Measurements from ENCODE around the gene DNAJC15.

The DNAJC15 gene

GRCh38 chr13:43116242-43116641 is 92.9 kb downstream of the DNAJC15 start:
- H3K4me1 ChIP-seq (ENCODE audit: insufficient read depth, low read length): peaks cover 7% of the 10 kb centered on the region
- no peaks in the 10 kb centered on the region for H3K36me3 ChIP-seq (ENCODE audit: insufficient read depth, low read length)
- no peaks in the 10 kb centered on the region for H3K27me3 ChIP-seq (ENCODE audit: insufficient read depth, low read length)
- H3K9me3 ChIP-seq (ENCODE audit: low read length): no peaks in the 10 kb centered on the region
- no peak overlapping the region for H3K4me3 ChIP-seq (ENCODE audit: low read length)
- H2AFZ ChIP-seq (ENCODE audit: low read depth, low read length): no peak overlapping the region

- no peak overlapping the region for H3K4me3 ChIP-seq (ENCODE audit: low read length)
- H3K4me1 ChIP-seq (ENCODE audit: insufficient read depth, low read length): peaks cover 4% of the 10 kb centered on the region
- no peak overlapping the region for H2AFZ ChIP-seq (ENCODE audit: low read depth, low read length)
- H3K27me3 ChIP-seq (ENCODE audit: insufficient read depth, low read length): no peaks in the 10 kb centered on the region
- H3K36me3 ChIP-seq (ENCODE audit: insufficient read depth, low read length): no peaks in the 10 kb centered on the region
- H3K9me3 ChIP-seq (ENCODE audit: low read length): no peaks in the 10 kb centered on the region
These were observed 95.1 kb downstream of the DNAJC15 start for GRCh38 chr13:43118521-43118920.

GRCh38 chr13:43119206-43119605 is 95.8 kb downstream of the DNAJC15 start:
- Histone ChIP-seq H3K36me3 (ENCODE audit: insufficient read depth, low read length) (no peaks in the 10 kb centered on the region), H3K4me1 (ENCODE audit: insufficient read depth, low read length) (peaks cover 4% of the 10 kb centered on the region), H3K9me3 (ENCODE audit: low read length) (no peaks in the 10 kb centered on the region), H2AFZ (ENCODE audit: low read depth, low read length) (no peak overlapping the region), H3K27me3 (ENCODE audit: insufficient read depth, low read length) (no peaks in the 10 kb centered on the region), H3K4me3 (ENCODE audit: low read length) (no peak overlapping the region)

GRCh38 chr13:43122791-43123190 is 99.4 kb downstream of the DNAJC15 start:
- H3K4me3 ChIP-seq (ENCODE audit: low read length): no peak overlapping the region
- no peak overlapping the region for H2AFZ ChIP-seq (ENCODE audit: low read depth, low read length)
- no peaks in the 10 kb centered on the region for H3K9me3 ChIP-seq (ENCODE audit: low read length)
- H3K4me1 ChIP-seq (ENCODE audit: insufficient read depth, low read length): peaks cover 14% of the 10 kb centered on the region
- no peaks in the 10 kb centered on the region for H3K27me3 ChIP-seq (ENCODE audit: insufficient read depth, low read length)
- no peaks in the 10 kb centered on the region for H3K36me3 ChIP-seq (ENCODE audit: insufficient read depth, low read length)

- Histone ChIP-seq H2AFZ (ENCODE audit: low read depth, low read length) (no peak overlapping the region), H3K4me3 (ENCODE audit: low read length) (no peak overlapping the region), H3K4me1 (ENCODE audit: insufficient read depth, low read length) (peaks cover 14% of the 10 kb centered on the region), H3K9me3 (ENCODE audit: low read length) (no peaks in the 10 kb centered on the region), H3K27me3 (ENCODE audit: insufficient read depth, low read length) (no peaks in the 10 kb centered on the region), H3K36me3 (ENCODE audit: insufficient read depth, low read length) (no peaks in the 10 kb centered on the region)
These were observed 100.5 kb downstream of the DNAJC15 start for GRCh38 chr13:43123856-43124255.

- Histone ChIP-seq H3K9me3 (ENCODE audit: low read length) (no peaks in the 10 kb centered on the region), H3K36me3 (ENCODE audit: insufficient read depth, low read length) (no peaks in the 10 kb centered on the region), H3K4me3 (ENCODE audit: low read length) (no peak overlapping the region), H2AFZ (ENCODE audit: low read depth, low read length) (no peak overlapping the region), H3K4me1 (ENCODE audit: insufficient read depth, low read length) (peaks cover 19% of the 10 kb centered on the region), H3K27me3 (ENCODE audit: insufficient read depth, low read length) (no peaks in the 10 kb centered on the region)
These were observed 101.1 kb downstream of the DNAJC15 start for GRCh38 chr13:43124490-43124889.

GRCh38 chr13:43126420-43126819 is 103.0 kb downstream of the DNAJC15 start:
- Histone ChIP-seq H3K9me3 (ENCODE audit: low read length) (no peaks in the 10 kb centered on the region), H2AFZ (ENCODE audit: low read depth, low read length) (no peak overlapping the region), H3K4me1 (ENCODE audit: insufficient read depth, low read length) (peaks cover 28% of the 10 kb centered on the region), H3K36me3 (ENCODE audit: insufficient read depth, low read length) (no peaks in the 10 kb centered on the region), H3K27me3 (ENCODE audit: insufficient read depth, low read length) (no peaks in the 10 kb centered on the region), H3K4me3 (ENCODE audit: low read length) (no peak overlapping the region)

GRCh38 chr13:43127103-43127798 is 103.9 kb downstream of the DNAJC15 start:
- Histone ChIP-seq H3K4me3 (ENCODE audit: low read length) (no peak overlapping the region), H3K9me3 (ENCODE audit: low read length) (no peaks in the 10 kb centered on the region), H2AFZ (ENCODE audit: low read depth, low read length) (no peak overlapping the region), H3K27me3 (ENCODE audit: insufficient read depth, low read length) (no peaks in the 10 kb centered on the region), H3K4me1 (ENCODE audit: insufficient read depth, low read length) (peaks cover 28% of the 10 kb centered on the region), H3K36me3 (ENCODE audit: insufficient read depth, low read length) (no peaks in the 10 kb centered on the region)

GRCh38 chr13:43127827-43128226 is 104.4 kb downstream of the DNAJC15 start:
- Histone ChIP-seq H3K4me3 (ENCODE audit: low read length) (no peak overlapping the region), H2AFZ (ENCODE audit: low read depth, low read length) (no peak overlapping the region), H3K36me3 (ENCODE audit: insufficient read depth, low read length) (no peaks in the 10 kb centered on the region), H3K4me1 (ENCODE audit: insufficient read depth, low read length) (peaks cover 28% of the 10 kb centered on the region), H3K27me3 (ENCODE audit: insufficient read depth, low read length) (no peaks in the 10 kb centered on the region), H3K9me3 (ENCODE audit: low read length) (no peaks in the 10 kb centered on the region)

- Histone ChIP-seq H3K36me3 (ENCODE audit: insufficient read depth, low read length) (no peaks in the 10 kb centered on the region), H3K27me3 (ENCODE audit: insufficient read depth, low read length) (no peaks in the 10 kb centered on the region), H3K4me3 (ENCODE audit: low read length) (no peak overlapping the region), H3K9me3 (ENCODE audit: low read length) (no peaks in the 10 kb centered on the region), H2AFZ (ENCODE audit: low read depth, low read length) (no peak overlapping the region), H3K4me1 (ENCODE audit: insufficient read depth, low read length) (peaks cover 28% of the 10 kb centered on the region)
These were observed 105.1 kb downstream of the DNAJC15 start for GRCh38 chr13:43128504-43128961.

- H3K4me1 ChIP-seq (ENCODE audit: insufficient read depth, low read length): peaks cover 28% of the 10 kb centered on the region
- H3K9me3 ChIP-seq (ENCODE audit: low read length): no peaks in the 10 kb centered on the region
- no peaks in the 10 kb centered on the region for H3K36me3 ChIP-seq (ENCODE audit: insufficient read depth, low read length)
- H2AFZ ChIP-seq (ENCODE audit: low read depth, low read length): no peak overlapping the region
- H3K4me3 ChIP-seq (ENCODE audit: low read length): no peak overlapping the region
- H3K27me3 ChIP-seq (ENCODE audit: insufficient read depth, low read length): no peaks in the 10 kb centered on the region
These were observed 105.7 kb downstream of the DNAJC15 start for GRCh38 chr13:43129066-43129465.

- no peaks in the 10 kb centered on the region for H3K36me3 ChIP-seq (ENCODE audit: insufficient read depth, low read length)
- no peak overlapping the region for H2AFZ ChIP-seq (ENCODE audit: low read depth, low read length)
- H3K9me3 ChIP-seq (ENCODE audit: low read length): no peaks in the 10 kb centered on the region
- peaks cover 28% of the 10 kb centered on the region for H3K4me1 ChIP-seq (ENCODE audit: insufficient read depth, low read length)
- no peak overlapping the region for H3K4me3 ChIP-seq (ENCODE audit: low read length)
- H3K27me3 ChIP-seq (ENCODE audit: insufficient read depth, low read length): no peaks in the 10 kb centered on the region
These were observed 106.2 kb downstream of the DNAJC15 start for GRCh38 chr13:43129511-43130110.

GRCh38 chr13:43132257-43132656 is 108.9 kb downstream of the DNAJC15 start:
- Histone ChIP-seq H3K9me3 (ENCODE audit: low read length) (no peaks in the 10 kb centered on the region), H3K4me3 (ENCODE audit: low read length) (no peak overlapping the region), H3K4me1 (ENCODE audit: insufficient read depth, low read length) (peaks cover 23% of the 10 kb centered on the region), H2AFZ (ENCODE audit: low read depth, low read length) (no peak overlapping the region), H3K36me3 (ENCODE audit: insufficient read depth, low read length) (no peaks in the 10 kb centered on the region), H3K27me3 (ENCODE audit: insufficient read depth, low read length) (no peaks in the 10 kb centered on the region)

Measured in neuron (in vitro differentiated cells).